ENCODE measurements around the gene SIAH2. TPM values are rescaled to one million over a fixed set of nuclear protein-coding genes. Genes with fewer than 3 reads are reported as not detected.

SIAH2 gene
- total and polyA plus RNA-seq, 2 of the 8 experiments (the other 6 are each of a cell fraction or from before 2014, with no cell fraction given) = 23.9 to 34.2 TPM

GRCh38 chr3:150762662-150763121 lies 277 bp downstream of the SIAH2 start:
- H3K79me2 ChIP-seq (ENCODE audit: control insufficient read depth in 1 of 2, insufficient read depth in 2 of 2, low read length in 2 of 2) = peaks cover 0 to 16% of the 10 kb centered on the region in 2 experiments; a peak in 2 of 4 replicates
- H3K27ac ChIP-seq (ENCODE audit: low read depth, low read length) = no peak overlapping the region
- no peak for FAIRE-seq

More at GRCh38 chr3:150762662-150763121, 277 bp downstream of the SIAH2 start:
- peaks cover 9% of the 10 kb centered on the region for H3K23me2 ChIP-seq (ENCODE audit: low read depth, low read length)
- H2BK20ac ChIP-seq (ENCODE audit: low read length) = no peak overlapping the region
- H3K4me2 ChIP-seq (ENCODE audit: insufficient read depth in 1 of 2, low read depth in 2 of 2, low read length in 2 of 2) = peak overlapping the region; percentile 84 to 99
- no peaks in the 10 kb centered on the region for H3K36me3 ChIP-seq (ENCODE audit: control insufficient read depth in 2 of 4, insufficient read depth in 4 of 4, low read length in 3 of 4)
- ChIA-PET CTCF (ENCODE audit: partially characterized antibody) (interaction anchor here (0.6 to 4.8 kb wide), 14 partner anchors 9 to 477 kb away, joined by 3 to 23 read pairs (median 4); no protein-coding TSS in a partner anchor), POLR2A (ENCODE audit: partially characterized antibody) (interaction anchor here (1.0 to 3.0 kb wide), 11 partner anchors 10 to 217 kb away, joined by 3 to 13 read pairs (median 3); partner anchors contain the start of genes EIF2A and SERP1)
- H2BK12ac ChIP-seq (ENCODE audit: low read depth, low read length) = no peak overlapping the region
- H2BK120ac ChIP-seq (replicated peaks; ENCODE audit: low read depth, low read length) = no peak overlapping the region
- H3K18ac ChIP-seq (ENCODE audit: extremely low read depth, low read length) = no peak overlapping the region
- H3K4ac ChIP-seq (replicated peaks; ENCODE audit: insufficient read length, low read depth, low read length) = no peak overlapping the region
- H2BK15ac ChIP-seq (ENCODE audit: low read length) = no peak overlapping the region
- peak overlapping the region; percentile 43 for H4K8ac ChIP-seq (ENCODE audit: extremely low read depth, insufficient read depth, low read length)
- no peak overlapping the region for H4K91ac ChIP-seq (replicated peaks; ENCODE audit: insufficient read length, low read length)
- no peak overlapping the region for H3K56ac ChIP-seq (replicated peaks; ENCODE audit: insufficient read length, low read depth, low read length)
- H2AFZ ChIP-seq (ENCODE audit: low read length) = no peak overlapping the region
- H3K4me3 ChIP-seq (ENCODE audit: extremely low read depth in 1 of 4, insufficient read depth in 2 of 4, low read depth in 3 of 4, low read length in 4 of 4) = peak overlapping the region; percentile 64 to 79 (median 76)
- no peak for DNase-seq (ENCODE audit: low read depth in 1 of 2, low spot score in 2 of 2)
- no peak overlapping the region for H3K23ac ChIP-seq (ENCODE audit: insufficient read length)
- no peaks in the 10 kb centered on the region for H4K20me1 ChIP-seq (replicated peaks in 1 of 2; ENCODE audit: control insufficient read depth in 1 of 2, insufficient read depth in 2 of 2, low read length in 2 of 2)
- no peak overlapping the region for H4K5ac ChIP-seq (ENCODE audit: insufficient read length, low read depth, low read length)
- H2AK5ac ChIP-seq (ENCODE audit: low read depth, low read length) = no peak overlapping the region
- TF ChIP-seq PHF8 (conservative IDR thresholded peaks at IDR 0.05; ENCODE audit: low read depth, low read length) (peak; percentile 33; the same call in 1 of the 2 replicates), GABPA (IDR thresholded peaks at IDR 0.05; ENCODE audit: borderline replicate concordance, insufficient read depth, low read length) (0 out of 2 replicates have a peak, but pooled peaks have one; percentile 34), NRF1 (IDR thresholded peaks at IDR 0.05; ENCODE audit: low read depth, low read length) (no peak), CTBP2 (IDR thresholded peaks at IDR 0.05; ENCODE audit: borderline replicate concordance, insufficient read depth, insufficient read length, low read length) (no peak), HDAC6 (IDR thresholded peaks at IDR 0.05; ENCODE audit: low read depth, low read length) (no peak), EZH2 (IDR thresholded peaks at IDR 0.05; ENCODE audit: low read depth, low read length, severe bottlenecking) (no peak), RBBP5 (IDR thresholded peaks at IDR 0.05; ENCODE audit: borderline replicate concordance, low read depth, low read length) (peak; percentile 81; the same call in 1 of the 2 replicates), ASH2L (IDR thresholded peaks at IDR 0.05; ENCODE audit: low read length) (no peak)
- H3K14ac ChIP-seq (ENCODE audit: insufficient read length) = no peak overlapping the region
- H2BK5ac ChIP-seq (ENCODE audit: low read depth, low read length) = no peak overlapping the region
- no peaks in the 10 kb centered on the region for H3K9me3 ChIP-seq (ENCODE audit: insufficient read depth in 2 of 2, low read depth in 1 of 2, low read length in 1 of 2)
- WGBS, 2 experiments (ENCODE audit: extremely low coverage in 1 of 2, insufficient coverage in 1 of 2, insufficient read length in 1 of 2, insufficient replicate concordance in 2 of 2, low coverage in 1 of 2, low lambda C conversion rate in 2 of 2, missing lambda C conversion rate in 1 of 2) = 2% methylated on average over 44 of the region's 76 CpGs; no CpG with 5 or more reads in 1 of the 2 experiments
- peak overlapping the region in 3 of 4 experiments; percentile 29 to 81 (median 52); a peak in 4 of 7 replicates for H3K9ac ChIP-seq (replicated peaks in 1 of 4; ENCODE audit: extremely low read depth in 1 of 4, low read depth in 3 of 4, low read length in 3 of 4)
- no peaks in the 10 kb centered on the region; the same call in 1 of the 2 replicates for H3K79me1 ChIP-seq (ENCODE audit: low read depth, low read length)
- H3K4me1 ChIP-seq (replicated peaks in 1 of 4; ENCODE audit: control insufficient read depth in 3 of 4, insufficient read depth in 4 of 4, low read length in 3 of 4) = peaks cover 5 to 12% (median 10%) of the 10 kb centered on the region in 4 experiments; a peak in 5 of 7 replicates
- peaks cover 0 to 7% (median 3%) of the 10 kb centered on the region in 4 experiments; a peak in 4 of 7 replicates for H3K27me3 ChIP-seq (replicated peaks in 1 of 4; ENCODE audit: control insufficient read depth in 3 of 4, extremely low read depth in 1 of 4, insufficient read depth in 3 of 4, low read length in 3 of 4)
